ENCODE data around the gene MAPK12.

MAPK12 gene

DNA sequence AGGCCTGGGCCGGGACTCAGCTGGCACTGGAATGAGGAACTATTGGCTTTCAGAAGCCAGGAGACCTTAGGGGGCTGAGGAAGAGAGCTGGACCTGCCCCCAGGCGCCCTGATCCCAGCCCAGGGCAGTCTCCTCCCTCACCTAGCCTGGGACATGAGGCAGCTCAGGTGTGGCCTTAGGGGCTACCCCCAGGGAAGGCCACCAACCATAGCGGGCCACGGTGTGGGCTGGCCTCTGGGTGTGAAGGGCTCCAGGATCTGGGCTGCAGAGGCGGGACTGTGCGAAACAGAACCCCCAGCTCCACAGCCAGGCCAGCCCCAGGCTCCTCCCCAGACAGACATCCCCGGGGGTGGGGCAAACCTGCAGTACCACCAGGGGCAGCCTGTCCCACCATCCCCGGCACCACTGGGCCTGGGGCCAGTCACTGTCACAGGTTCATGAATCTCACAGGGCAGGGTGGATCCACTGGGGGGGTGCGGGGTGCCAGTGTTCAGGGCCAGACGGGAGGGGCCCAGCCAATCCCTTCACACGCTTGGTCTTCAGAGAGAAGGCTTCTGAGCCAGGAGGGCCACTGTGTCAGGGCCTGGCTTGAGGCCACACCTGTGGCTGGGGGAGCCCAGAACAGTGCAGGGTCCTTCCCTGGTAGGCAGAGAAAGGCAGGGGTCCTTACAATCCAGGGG is 42.5 kb upstream of the MAPK12 start:
- no peaks in the 10 kb centered on the region for H3K9me3 Mint-ChIP-seq
- intact Hi-C loops (cut with micrococcal nuclease) = no loop called here
- peaks cover 69% of the 10 kb centered on the region for H3K4me1 Mint-ChIP-seq (ENCODE audit: low read depth)
- H3K27ac Mint-ChIP-seq = peak overlapping the region; percentile 89
- H3K4me3 Mint-ChIP-seq = peak overlapping the region; percentile 77
- no peaks in the 10 kb centered on the region for H3K27me3 Mint-ChIP-seq
- H3K36me3 Mint-ChIP-seq (ENCODE audit: low read depth) = peaks cover 64% of the 10 kb centered on the region

DNA sequence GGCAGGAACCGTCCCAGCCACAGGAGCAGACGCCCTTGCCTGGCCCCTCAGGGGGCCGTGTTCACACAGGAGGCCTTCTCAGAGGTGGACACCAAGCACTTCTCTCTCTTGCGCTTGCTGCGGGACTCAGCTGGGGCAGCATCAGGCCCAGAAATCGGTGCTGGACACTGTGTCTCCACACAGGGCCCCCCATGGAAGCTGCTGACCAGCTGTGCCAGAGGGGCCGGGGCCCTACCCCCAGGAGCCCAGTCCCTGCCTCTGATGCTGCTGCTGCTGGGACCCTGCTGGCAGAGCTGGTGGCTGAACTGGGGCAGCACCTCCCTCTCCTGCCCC is 42.0 kb upstream of the MAPK12 start:
- Mint-ChIP-seq H3K4me3 (peak overlapping the region; percentile 77), H3K4me1 (ENCODE audit: low read depth) (peaks cover 69% of the 10 kb centered on the region), H3K9me3 (no peaks in the 10 kb centered on the region), H3K27ac (peak overlapping the region; percentile 89), H3K27me3 (no peaks in the 10 kb centered on the region), H3K36me3 (ENCODE audit: low read depth) (peaks cover 69% of the 10 kb centered on the region)
- intact Hi-C loops (cut with micrococcal nuclease) = no loop called here

DNA sequence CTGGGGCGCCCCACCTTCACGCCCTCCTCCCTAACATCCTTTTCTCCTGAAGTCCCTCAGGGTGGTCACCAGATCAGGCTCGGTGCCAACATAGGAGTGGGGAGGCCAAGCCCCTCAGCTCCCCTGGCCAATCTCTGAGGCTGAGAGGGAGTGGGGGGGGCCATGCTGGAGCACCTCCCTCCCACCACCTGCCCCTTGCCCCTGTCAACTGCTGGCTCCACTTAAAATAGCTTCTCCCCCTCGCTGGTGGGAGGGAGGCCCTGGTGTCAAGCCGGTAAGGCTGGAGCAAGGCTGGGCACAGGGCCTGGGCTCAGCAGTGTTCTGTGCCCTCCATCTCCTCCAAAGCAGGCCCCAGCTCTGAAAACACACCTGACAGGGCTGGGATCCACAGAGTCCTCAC is 41.1 kb upstream of the MAPK12 start:
- intact Hi-C loops (cut with micrococcal nuclease) = no loop called here
- Mint-ChIP-seq H3K4me1 (ENCODE audit: low read depth) (peaks cover 71% of the 10 kb centered on the region), H3K9me3 (no peaks in the 10 kb centered on the region), H3K27ac (peak overlapping the region; percentile 89), H3K36me3 (ENCODE audit: low read depth) (peaks cover 78% of the 10 kb centered on the region), H3K27me3 (no peaks in the 10 kb centered on the region), H3K4me3 (peak overlapping the region; percentile 77)

DNA sequence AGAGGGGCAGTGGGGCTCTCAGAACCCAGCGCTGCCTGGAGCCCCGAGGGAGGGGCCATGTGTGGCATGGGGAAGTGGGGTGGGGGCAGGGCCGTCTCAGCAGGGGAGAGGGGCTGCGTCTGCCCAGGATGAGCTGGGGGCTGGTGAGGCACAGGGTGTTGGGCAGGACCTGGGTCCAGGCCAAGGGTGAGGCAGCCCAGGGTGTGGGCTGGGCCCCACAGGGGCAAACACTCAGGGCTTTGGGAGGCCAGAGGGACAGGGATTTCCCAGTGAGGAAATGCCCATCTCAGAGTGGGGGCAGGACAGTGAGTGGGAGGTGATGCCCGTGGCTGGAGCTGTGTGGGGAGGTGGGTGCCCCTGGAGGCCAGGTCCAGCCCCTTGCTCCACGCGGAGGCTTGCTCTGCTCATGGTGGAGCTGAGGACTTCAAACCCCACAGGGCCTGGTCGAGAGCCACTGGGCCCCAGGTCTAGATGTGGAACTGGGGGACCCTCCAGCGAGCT is 40.6 kb upstream of the MAPK12 start:
- intact Hi-C loops (cut with micrococcal nuclease) = no loop called here
- H3K27me3 Mint-ChIP-seq = no peaks in the 10 kb centered on the region
- H3K36me3 Mint-ChIP-seq (ENCODE audit: low read depth) = peaks cover 83% of the 10 kb centered on the region
- H3K27ac Mint-ChIP-seq = peak overlapping the region; percentile 89
- peak overlapping the region; percentile 77 for H3K4me3 Mint-ChIP-seq
- H3K9me3 Mint-ChIP-seq = no peaks in the 10 kb centered on the region
- peaks cover 76% of the 10 kb centered on the region for H3K4me1 Mint-ChIP-seq (ENCODE audit: low read depth)

DNA sequence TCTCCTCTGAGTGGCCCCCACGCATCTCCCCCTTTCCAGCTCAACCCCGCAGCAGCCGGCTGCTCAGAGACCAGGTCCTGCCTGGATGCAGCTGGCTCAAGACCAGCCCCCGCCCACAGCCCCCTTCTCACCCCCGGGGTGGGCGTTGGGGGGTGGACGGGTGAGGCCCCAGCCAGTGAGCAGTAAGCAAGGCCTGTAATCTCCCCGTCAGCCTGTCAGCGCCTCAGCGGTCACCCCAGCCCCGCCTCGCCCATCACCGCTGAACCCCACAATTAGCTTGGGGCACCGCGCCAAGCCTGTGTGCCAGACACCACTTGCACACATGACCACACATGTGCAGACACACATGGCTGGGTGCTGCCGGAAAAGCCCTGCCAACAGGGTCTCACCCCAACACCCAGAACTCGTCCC is 40.1 kb upstream of the MAPK12 start:
- intact Hi-C loops (cut with micrococcal nuclease) = no loop called here
- Mint-ChIP-seq H3K36me3 (ENCODE audit: low read depth) (peaks cover 87% of the 10 kb centered on the region), H3K27me3 (no peaks in the 10 kb centered on the region), H3K4me1 (ENCODE audit: low read depth) (peaks cover 81% of the 10 kb centered on the region), H3K4me3 (peak overlapping the region; percentile 77), H3K27ac (peak overlapping the region; percentile 89), H3K9me3 (no peaks in the 10 kb centered on the region)

DNA sequence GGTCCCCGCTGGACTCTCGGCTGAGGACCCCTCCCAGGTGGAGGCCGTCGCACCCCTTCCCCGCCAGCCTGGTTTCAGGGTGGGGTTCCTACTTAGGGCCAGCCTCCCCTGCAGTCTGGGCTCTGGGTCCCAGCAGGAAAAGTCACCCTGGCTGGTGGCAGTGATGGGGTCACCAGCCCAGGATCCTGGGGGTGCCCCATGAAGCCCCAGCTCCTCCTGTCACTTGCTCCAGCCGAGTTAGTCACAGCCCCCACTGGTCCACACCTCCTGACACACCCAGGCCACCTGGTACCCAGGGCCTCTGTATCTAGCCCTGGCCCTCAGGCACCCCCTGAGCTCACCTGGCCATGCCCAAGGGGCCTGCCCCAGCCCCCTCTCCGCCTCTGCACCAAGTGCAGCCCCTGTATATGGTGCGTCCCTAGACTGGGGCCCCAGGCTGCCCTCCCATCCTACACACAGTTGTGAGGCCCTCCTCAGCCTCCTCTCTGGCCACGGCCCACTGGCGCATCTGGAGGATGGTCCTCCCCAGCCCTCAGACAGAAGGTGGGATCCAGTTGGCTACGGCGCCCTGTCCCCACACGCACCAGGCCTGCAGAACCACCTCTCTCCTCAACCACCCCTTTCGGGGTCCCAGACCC is 39.3 kb upstream of the MAPK12 start:
- H3K4me1 Mint-ChIP-seq (ENCODE audit: low read depth) = peaks cover 89% of the 10 kb centered on the region
- no peaks in the 10 kb centered on the region for H3K9me3 Mint-ChIP-seq
- no peaks in the 10 kb centered on the region for H3K27me3 Mint-ChIP-seq
- H3K27ac Mint-ChIP-seq = peak overlapping the region; percentile 89
- peaks cover 87% of the 10 kb centered on the region for H3K36me3 Mint-ChIP-seq (ENCODE audit: low read depth)
- peak overlapping the region; percentile 77 for H3K4me3 Mint-ChIP-seq
- intact Hi-C loops (cut with micrococcal nuclease) = no loop called here

DNA sequence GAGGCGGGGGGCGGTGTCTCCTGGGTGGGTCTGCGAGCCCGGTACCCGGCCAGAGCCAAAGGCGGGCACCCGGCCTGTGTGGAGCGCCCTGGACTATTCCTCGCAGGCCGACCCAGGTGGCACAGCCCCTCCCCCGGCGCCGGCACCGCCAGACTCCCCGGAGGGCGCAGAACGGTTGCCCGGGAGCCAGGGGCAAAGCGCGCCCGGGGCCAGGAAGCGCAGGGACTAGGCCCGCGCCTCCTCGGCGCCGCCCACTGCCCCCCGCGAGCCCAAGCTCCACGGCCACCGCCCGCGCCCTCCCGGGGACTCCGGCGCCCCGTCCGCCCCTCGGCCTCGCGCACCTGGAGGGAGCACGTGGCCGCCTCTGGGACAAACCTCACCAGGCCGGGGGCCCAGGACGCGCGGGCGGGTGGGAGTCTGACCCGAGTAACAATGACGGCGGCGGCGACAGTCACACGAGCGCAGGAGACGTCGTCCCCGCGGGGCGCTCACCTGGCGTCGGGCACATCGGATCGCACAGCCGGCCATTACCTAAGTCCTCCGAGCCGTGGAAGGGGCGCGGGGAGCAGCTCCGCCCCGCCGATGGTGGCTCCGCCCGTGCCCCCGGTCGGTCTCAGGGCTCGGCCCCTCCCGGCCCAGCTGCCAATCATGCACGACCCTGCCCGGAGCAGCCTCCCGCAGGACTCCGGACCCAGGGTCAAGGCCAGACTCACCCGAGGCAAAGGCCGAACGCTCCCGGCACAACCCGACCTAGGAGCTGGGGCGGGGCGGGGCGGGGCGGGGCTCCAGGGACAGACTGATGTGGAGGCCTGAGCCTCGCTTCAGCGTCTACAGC is 38.5 kb upstream of the MAPK12 start:
- Mint-ChIP-seq H3K36me3 (ENCODE audit: low read depth) (peaks cover 87% of the 10 kb centered on the region), H3K27me3 (no peaks in the 10 kb centered on the region), H3K9me3 (no peaks in the 10 kb centered on the region), H3K4me3 (peak overlapping the region; percentile 57), H3K4me1 (ENCODE audit: low read depth) (peaks cover 89% of the 10 kb centered on the region), H3K27ac (no peak overlapping the region)
- intact Hi-C loops (cut with micrococcal nuclease) = no loop called here

DNA sequence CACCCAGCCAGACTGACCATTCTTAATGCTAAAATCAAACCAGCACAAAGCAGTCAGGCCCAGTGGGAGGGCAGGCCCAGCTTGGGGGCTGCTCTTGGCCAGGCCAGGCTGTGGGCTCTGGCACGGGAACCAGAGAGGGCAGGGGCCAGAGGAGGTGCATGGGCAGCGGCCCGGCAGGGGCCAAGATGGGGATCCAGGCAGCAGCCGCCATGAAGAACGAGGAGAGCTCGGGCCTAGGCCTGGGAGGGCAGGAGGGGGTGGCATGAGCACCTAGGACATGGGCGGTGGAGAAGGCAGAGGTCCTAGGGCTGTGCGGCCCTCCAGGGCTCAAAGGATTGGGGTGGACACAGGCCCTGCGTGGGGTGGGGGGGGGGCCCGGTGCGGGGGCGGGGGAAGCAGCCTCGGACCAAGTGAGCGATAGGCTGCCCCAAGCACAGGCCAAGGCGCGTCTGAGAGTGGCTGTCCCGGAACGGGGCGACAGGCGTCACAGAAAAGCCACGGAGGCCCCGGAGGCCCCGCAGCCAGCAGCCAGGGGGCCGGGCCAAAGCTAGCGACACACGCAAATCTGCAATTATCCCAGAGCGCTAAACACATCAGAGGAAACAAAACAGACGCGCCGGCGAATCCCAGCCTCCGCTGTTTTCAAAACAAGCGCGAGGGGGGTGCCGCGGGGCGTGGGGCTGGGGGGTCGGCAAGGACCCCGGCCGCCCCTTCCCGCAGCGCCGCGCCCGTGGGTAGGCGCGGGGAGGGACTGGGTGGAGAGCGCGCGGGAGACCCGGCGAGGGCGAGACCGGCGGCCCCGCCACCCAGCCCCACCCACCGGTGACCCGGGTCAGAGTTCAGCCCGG is 37.7 kb upstream of the MAPK12 start:
- Mint-ChIP-seq H3K27me3 (no peaks in the 10 kb centered on the region), H3K27ac (peak overlapping the region; percentile 30), H3K4me3 (peak overlapping the region; percentile 77), H3K4me1 (ENCODE audit: low read depth) (peaks cover 88% of the 10 kb centered on the region), H3K36me3 (ENCODE audit: low read depth) (peaks cover 90% of the 10 kb centered on the region), H3K9me3 (no peaks in the 10 kb centered on the region)
- intact Hi-C loops (cut with micrococcal nuclease) = no loop called here

DNA sequence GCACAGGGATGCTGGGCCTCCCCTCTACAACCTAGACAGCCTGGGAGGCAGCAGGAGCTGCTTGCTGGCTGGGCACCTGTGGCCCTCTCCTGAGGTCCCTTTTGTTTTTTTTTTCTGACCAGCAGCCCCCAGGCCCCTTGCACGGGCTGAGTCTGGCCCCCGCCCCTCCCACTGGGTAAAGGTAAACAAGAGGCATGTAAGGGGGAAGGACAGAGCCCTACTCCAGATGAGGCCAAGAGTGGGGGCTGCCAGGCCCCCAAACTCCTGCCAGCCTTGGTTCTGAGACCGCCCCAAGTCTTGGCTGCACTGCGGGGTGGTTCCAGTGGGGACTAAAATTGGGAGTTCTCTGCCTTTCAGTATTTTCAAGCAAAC is 36.8 kb upstream of the MAPK12 start:
- H3K4me3 Mint-ChIP-seq = no peak overlapping the region
- H3K9me3 Mint-ChIP-seq = no peaks in the 10 kb centered on the region
- intact Hi-C loops (cut with micrococcal nuclease) = no loop called here
- H3K27me3 Mint-ChIP-seq = no peaks in the 10 kb centered on the region
- H3K36me3 Mint-ChIP-seq (ENCODE audit: low read depth) = peaks cover 85% of the 10 kb centered on the region
- H3K4me1 Mint-ChIP-seq (ENCODE audit: low read depth) = peaks cover 85% of the 10 kb centered on the region
- peak overlapping the region; percentile 30 for H3K27ac Mint-ChIP-seq

DNA sequence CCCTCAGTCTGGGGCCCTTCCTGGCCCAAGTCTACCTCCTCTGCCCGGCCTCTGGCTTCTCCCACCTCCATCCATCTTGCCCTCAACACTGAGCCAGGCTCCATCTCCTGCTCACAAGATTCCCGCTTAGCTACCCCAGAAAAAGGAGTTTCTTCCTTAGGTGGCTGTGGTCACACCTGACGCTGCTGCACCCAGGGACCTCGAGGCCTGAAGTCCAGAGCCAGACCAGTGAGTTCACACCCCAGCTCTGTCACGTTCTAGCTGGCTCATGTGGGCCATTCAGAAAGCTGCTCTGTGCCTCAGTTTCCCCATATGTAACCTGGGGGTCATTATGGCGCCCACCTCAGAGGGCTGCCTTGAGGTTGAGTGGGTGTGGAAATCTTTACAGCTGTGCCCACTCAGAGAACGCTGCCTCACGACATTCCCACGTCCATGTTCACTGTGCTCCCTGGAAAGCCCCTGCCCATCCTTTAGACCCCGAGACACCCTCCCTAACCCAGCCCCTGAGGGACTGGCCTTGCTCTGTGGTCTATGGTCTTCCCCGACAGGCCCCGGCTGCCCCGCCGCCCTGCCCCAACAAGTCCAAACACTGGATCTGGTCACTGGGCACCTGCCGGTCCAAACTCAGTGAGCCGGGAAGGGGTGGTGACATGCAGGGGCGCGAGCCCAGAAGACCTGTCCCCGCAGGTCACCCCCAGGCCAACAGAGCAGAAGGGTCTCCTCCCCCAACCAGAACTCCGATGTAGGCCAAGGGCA is 36.2 kb upstream of the MAPK12 start:
- Mint-ChIP-seq H3K4me3 (no peak overlapping the region), H3K27ac (peak overlapping the region; percentile 30), H3K4me1 (ENCODE audit: low read depth) (peaks cover 85% of the 10 kb centered on the region), H3K9me3 (no peaks in the 10 kb centered on the region), H3K27me3 (no peaks in the 10 kb centered on the region), H3K36me3 (ENCODE audit: low read depth) (peaks cover 85% of the 10 kb centered on the region)
- intact Hi-C loops (cut with micrococcal nuclease) = no loop called here

DNA sequence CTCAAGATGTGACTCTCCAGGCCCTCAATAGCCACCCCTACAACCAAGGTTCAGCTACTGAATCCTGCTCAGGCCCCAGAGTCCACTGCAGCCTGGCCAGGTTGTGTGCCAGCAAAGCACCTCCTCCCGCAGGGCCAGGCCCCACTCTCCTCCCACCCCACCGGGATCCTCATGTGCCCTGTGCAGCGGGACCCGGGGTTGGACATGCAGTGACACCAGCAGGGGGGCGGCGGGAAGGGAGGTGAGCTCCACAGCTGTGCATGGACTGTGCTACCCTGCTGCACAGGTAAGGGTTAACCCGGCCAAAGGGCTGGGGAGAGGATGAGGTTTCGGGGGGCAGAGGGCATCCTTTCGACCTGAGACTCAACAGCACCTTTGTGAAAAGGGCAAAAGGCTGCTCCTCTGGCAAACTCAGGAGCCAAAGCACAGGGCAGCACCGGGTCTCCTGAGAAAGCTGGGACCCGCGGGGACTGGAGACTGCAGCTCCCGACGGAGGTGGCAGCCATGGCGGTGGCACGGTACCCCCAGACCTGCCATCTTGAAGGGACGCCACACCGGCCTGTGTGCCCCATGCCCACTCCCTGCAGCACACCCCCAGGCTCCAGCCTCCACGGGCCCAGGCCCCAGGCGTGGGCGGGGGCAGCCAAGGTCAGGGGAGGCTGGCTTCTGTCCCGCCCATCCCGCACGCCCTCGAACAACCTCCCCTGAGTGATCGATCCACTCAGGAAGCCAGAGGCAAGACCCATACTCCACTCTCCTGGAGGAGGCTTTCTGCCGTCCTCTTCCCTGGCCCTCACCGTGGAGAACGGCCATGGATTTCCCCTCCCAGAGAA is 35.4 kb upstream of the MAPK12 start:
- Mint-ChIP-seq H3K36me3 (ENCODE audit: low read depth) (peaks cover 86% of the 10 kb centered on the region), H3K27me3 (no peaks in the 10 kb centered on the region), H3K9me3 (no peaks in the 10 kb centered on the region), H3K27ac (peak overlapping the region; percentile 30), H3K4me3 (no peak overlapping the region), H3K4me1 (ENCODE audit: low read depth) (peaks cover 84% of the 10 kb centered on the region)
- intact Hi-C loops (cut with micrococcal nuclease) = no loop called here

DNA sequence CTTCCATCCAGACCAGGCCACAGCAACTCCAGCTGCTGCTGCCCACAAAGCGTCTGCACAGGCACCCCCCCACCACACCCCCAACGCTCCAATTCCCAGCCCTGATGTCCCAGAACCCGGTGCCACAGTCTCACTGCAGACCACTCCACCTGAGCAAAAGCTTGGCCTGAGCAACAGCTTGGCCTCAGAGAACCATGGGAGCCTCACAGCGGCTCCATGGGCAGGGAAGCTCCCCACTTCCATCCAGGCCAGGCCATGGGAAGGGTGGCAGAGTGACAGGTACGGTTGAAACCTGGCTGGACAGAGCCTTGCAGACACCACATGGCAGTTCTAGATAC is 32.8 kb upstream of the MAPK12 start:
- intact Hi-C loops (cut with micrococcal nuclease) = loop anchor here (5.0 kb wide), 1 partner anchor 33 kb away; the partner anchor contains the start of gene DENND6B
- Mint-ChIP-seq H3K9me3 (no peaks in the 10 kb centered on the region), H3K27me3 (no peaks in the 10 kb centered on the region), H3K4me3 (peak overlapping the region; percentile 44), H3K36me3 (ENCODE audit: low read depth) (peaks cover 95% of the 10 kb centered on the region), H3K27ac (peak overlapping the region; percentile 20), H3K4me1 (ENCODE audit: low read depth) (peaks cover 88% of the 10 kb centered on the region)
